Measurements from ENCODE around the gene SLC25A47. TPM values are rescaled to one million over a fixed set of nuclear protein-coding genes. Genes with fewer than 3 reads are reported as not detected.
"Not testable (repeated sequence)": the region's sequence is repeated elsewhere in the genome, so short reads cannot be mapped to it uniquely, and the experiment has no call there.

SLC25A47 gene
- total RNA-seq, 4 donors from 2014 or later = not detected

GRCh38 chr14:100294213-100294962 lies 28.8 kb upstream of the SLC25A47 start:
- intact Hi-C loops (cut with DNase I) = no loop called here
- Histone ChIP-seq H3K27me3 (no peaks in the 10 kb centered on the region), H3K4me1 (peaks cover 85 to 95% of the 10 kb centered on the region in 2 donors), H3K36me3 (peaks cover 25 to 27% of the 10 kb centered on the region in 2 donors), H3K27ac (peak overlapping the region; percentile 72 to 92 (median 87)), H3K4me3 (replicated peaks in 1 of 3) (no peak overlapping the region), H3K9me3 (no peaks in the 10 kb centered on the region)
- 28% methylated on average over 10 to 12 of the region's 12 CpGs for WGBS, 2 donors
- TF ChIP-seq CTCF (IDR thresholded peaks at IDR 0.05) = no peak
- TF ChIP-seq POLR2A (IDR thresholded peaks at IDR 0.05) = peak in 1 of 2 donors; percentile 56
- peak; percentile 93 to 95 for DNase-seq

- peaks cover 85 to 95% of the 10 kb centered on the region in 2 donors for H3K4me1 ChIP-seq
- WGBS, 2 donors = 48 to 63% methylated on average over 2 of the region's 2 CpGs
- TF ChIP-seq CTCF (IDR thresholded peaks at IDR 0.05) (no peak), POLR2A (IDR thresholded peaks at IDR 0.05) (no peak)
- H3K27me3 ChIP-seq = no peaks in the 10 kb centered on the region
- no peak overlapping the region for H3K4me3 ChIP-seq (replicated peaks in 1 of 3)
- DNase-seq = peak in 1 of 2 donors; percentile 22
- H3K27ac ChIP-seq = peak overlapping the region; percentile 72 to 92 (median 87)
- intact Hi-C loops (cut with DNase I) = no loop called here
- H3K9me3 ChIP-seq = no peaks in the 10 kb centered on the region
- peaks cover 25 to 27% of the 10 kb centered on the region in 2 donors for H3K36me3 ChIP-seq
Observed at GRCh38 chr14:100294963-100295330, 28.2 kb upstream of the SLC25A47 start.

- Histone ChIP-seq H3K27ac (peak overlapping the region; percentile 72 to 92 (median 87)), H3K27me3 (no peaks in the 10 kb centered on the region), H3K36me3 (peaks cover 25% of the 10 kb centered on the region in 2 donors), H3K4me1 (peaks cover 85 to 95% of the 10 kb centered on the region in 2 donors), H3K9me3 (no peaks in the 10 kb centered on the region), H3K4me3 (replicated peaks in 1 of 3) (no peak overlapping the region)
- WGBS, 2 donors = 88 to 89% methylated on average over 10 to 16 of the region's 16 CpGs
- TF ChIP-seq CTCF (IDR thresholded peaks at IDR 0.05) (no peak), POLR2A (IDR thresholded peaks at IDR 0.05) (no peak)
- intact Hi-C loops (cut with DNase I) = no loop called here
- peak; percentile 1 to 2 for DNase-seq
Observed at GRCh38 chr14:100295376-100296105, 27.6 kb upstream of the SLC25A47 start.

GRCh38 chr14:100296106-100296651 lies 27.0 kb upstream of the SLC25A47 start:
- no peak for TF ChIP-seq CTCF (IDR thresholded peaks at IDR 0.05)
- TF ChIP-seq POLR2A (IDR thresholded peaks at IDR 0.05) = no peak
- H3K4me3 ChIP-seq (replicated peaks in 1 of 3) = no peak overlapping the region
- no peaks in the 10 kb centered on the region for H3K27me3 ChIP-seq
- H3K4me1 ChIP-seq = peaks cover 79 to 94% of the 10 kb centered on the region in 2 donors
- DNase-seq = peak; percentile 33 to 46
- peaks cover 19% of the 10 kb centered on the region in 2 donors for H3K36me3 ChIP-seq
- intact Hi-C loops (cut with DNase I) = no loop called here
- peak overlapping the region; percentile 72 to 92 (median 87) for H3K27ac ChIP-seq
- WGBS, 2 donors = 74 to 78% methylated on average over 9 of the region's 9 CpGs
- no peaks in the 10 kb centered on the region for H3K9me3 ChIP-seq

GRCh38 chr14:100296729-100297128 lies 26.4 kb upstream of the SLC25A47 start:
- intact Hi-C loops (cut with DNase I); H3K9me3 ChIP-seq; H3K4me3 ChIP-seq (replicated peaks in 1 of 3); H3K27me3 ChIP-seq: not testable (repeated sequence)
- peaks cover 13% of the 10 kb centered on the region in 2 donors for H3K36me3 ChIP-seq
- H3K4me1 ChIP-seq = peaks cover 74 to 94% of the 10 kb centered on the region in 2 donors
- H3K27ac ChIP-seq = peak overlapping the region; percentile 72 to 92 (median 87)
- DNase-seq = peak in 1 of 2 donors; percentile 30
- 64 to 66% methylated on average over 11 of the region's 11 CpGs for WGBS, 2 donors
